ENCODE measurements around the gene GAB2. TPM values are rescaled to one million over a fixed set of nuclear protein-coding genes. Genes with fewer than 3 reads are reported as not detected.

GAB2 gene
- polyA plus RNA-seq, 1 donor from 2014 or later = 4.2 TPM

- Mint-ChIP-seq H3K9me3 (no peaks in the 10 kb centered on the region), H3K36me3 (peaks cover 9% of the 10 kb centered on the region), H3K4me3 (peak overlapping the region in 2 of 4 donors; percentile 58 to 84), H3K27ac (peak overlapping the region; percentile 23 to 71 (median 28)), H3K27me3 (no peaks in the 10 kb centered on the region), H3K4me1 (peaks cover 10 to 18% (median 15%) of the 10 kb centered on the region in 3 donors)
These were observed 20.8 kb upstream of the GAB2 start for GRCh38 chr11:78438298-78438975.

- H3K9me3 Mint-ChIP-seq = no peaks in the 10 kb centered on the region
- H3K36me3 Mint-ChIP-seq = peaks cover 2% of the 10 kb centered on the region
- no peaks in the 10 kb centered on the region for H3K27me3 Mint-ChIP-seq
- peaks cover 18 to 24% (median 22%) of the 10 kb centered on the region in 3 donors for H3K4me1 Mint-ChIP-seq
- H3K4me3 Mint-ChIP-seq = peak overlapping the region in 1 of 4 donors; percentile 21
- H3K27ac Mint-ChIP-seq = peak overlapping the region in 1 of 3 donors; percentile 18
These were observed 15.3 kb upstream of the GAB2 start for GRCh38 chr11:78432956-78433355.

- H3K27ac Mint-ChIP-seq = peak overlapping the region in 1 of 3 donors; percentile 18
- no peaks in the 10 kb centered on the region for H3K27me3 Mint-ChIP-seq
These were observed 14.5 kb upstream of the GAB2 start for GRCh38 chr11:78432058-78432515.

GRCh38 chr11:78429660-78430059 is 12.0 kb upstream of the GAB2 start:
- Mint-ChIP-seq H3K9me3 (no peaks in the 10 kb centered on the region), H3K36me3 (no peaks in the 10 kb centered on the region), H3K27ac (peak overlapping the region; percentile 11 to 79 (median 17)), H3K27me3 (no peaks in the 10 kb centered on the region), H3K4me1 (peaks cover 36 to 42% (median 38%) of the 10 kb centered on the region in 3 donors), H3K4me3 (peak overlapping the region; percentile 6 to 92 (median 52))

More at GRCh38 chr11:78432058-78432515, 14.5 kb upstream of the GAB2 start:
- H3K4me3 Mint-ChIP-seq = no peak overlapping the region
- no peaks in the 10 kb centered on the region for H3K9me3 Mint-ChIP-seq
- peaks cover 24 to 31% (median 25%) of the 10 kb centered on the region in 3 donors for H3K4me1 Mint-ChIP-seq
- peaks cover 2% of the 10 kb centered on the region for H3K36me3 Mint-ChIP-seq

- H3K36me3 Mint-ChIP-seq = no peaks in the 10 kb centered on the region
- peak overlapping the region in 3 of 4 donors; percentile 6 to 92 (median 83) for H3K4me3 Mint-ChIP-seq
- peaks cover 38 to 46% (median 42%) of the 10 kb centered on the region in 3 donors for H3K4me1 Mint-ChIP-seq
- no peaks in the 10 kb centered on the region for H3K27me3 Mint-ChIP-seq
- H3K9me3 Mint-ChIP-seq = no peaks in the 10 kb centered on the region
- H3K27ac Mint-ChIP-seq = peak overlapping the region in 2 of 3 donors; percentile 11 to 79
These were observed 11.6 kb upstream of the GAB2 start for GRCh38 chr11:78429209-78429608.

GRCh38 chr11:78428773-78429172 is 11.2 kb upstream of the GAB2 start:
- H3K36me3 Mint-ChIP-seq = no peaks in the 10 kb centered on the region
- H3K9me3 Mint-ChIP-seq = no peaks in the 10 kb centered on the region
- peak overlapping the region in 2 of 3 donors; percentile 3 to 70 for H3K27ac Mint-ChIP-seq
- peaks cover 41 to 50% (median 46%) of the 10 kb centered on the region in 3 donors for H3K4me1 Mint-ChIP-seq
- H3K27me3 Mint-ChIP-seq = no peaks in the 10 kb centered on the region
- H3K4me3 Mint-ChIP-seq = peak overlapping the region in 3 of 4 donors; percentile 38 to 92 (median 83)

GRCh38 chr11:78428266-78428636 is 10.6 kb upstream of the GAB2 start:
- Mint-ChIP-seq H3K36me3 (no peaks in the 10 kb centered on the region), H3K27me3 (no peaks in the 10 kb centered on the region), H3K4me1 (peaks cover 41 to 50% (median 46%) of the 10 kb centered on the region in 3 donors), H3K9me3 (no peaks in the 10 kb centered on the region), H3K27ac (peak overlapping the region in 2 of 3 donors; percentile 3 to 70), H3K4me3 (peak overlapping the region; percentile 38 to 92 (median 78))

- Mint-ChIP-seq H3K4me1 (peaks cover 41 to 50% (median 45%) of the 10 kb centered on the region in 3 donors), H3K9me3 (no peaks in the 10 kb centered on the region), H3K4me3 (peak overlapping the region; percentile 38 to 92 (median 78)), H3K36me3 (no peaks in the 10 kb centered on the region), H3K27me3 (no peaks in the 10 kb centered on the region), H3K27ac (peak overlapping the region; percentile 3 to 80 (median 70))
These were observed 10.1 kb upstream of the GAB2 start for GRCh38 chr11:78427615-78428265.

- Mint-ChIP-seq H3K4me1 (peaks cover 41 to 50% (median 42%) of the 10 kb centered on the region in 3 donors), H3K27me3 (no peaks in the 10 kb centered on the region), H3K9me3 (no peaks in the 10 kb centered on the region), H3K36me3 (peaks cover 2% of the 10 kb centered on the region), H3K4me3 (peak overlapping the region in 3 of 4 donors; percentile 38 to 84 (median 83)), H3K27ac (peak overlapping the region in 2 of 3 donors; percentile 19 to 28)
These were observed 9.2 kb upstream of the GAB2 start for GRCh38 chr11:78426845-78427244.

GRCh38 chr11:78425399-78426070 is 7.9 kb upstream of the GAB2 start:
- Mint-ChIP-seq H3K4me1 (peaks cover 46 to 57% (median 49%) of the 10 kb centered on the region in 3 donors), H3K27ac (peak overlapping the region in 1 of 3 donors; percentile 10), H3K4me3 (peak overlapping the region in 1 of 4 donors; percentile 81), H3K9me3 (no peaks in the 10 kb centered on the region), H3K27me3 (no peaks in the 10 kb centered on the region), H3K36me3 (peaks cover 2% of the 10 kb centered on the region)

- H3K9me3 Mint-ChIP-seq = no peaks in the 10 kb centered on the region
- H3K4me1 Mint-ChIP-seq = peaks cover 46 to 57% (median 50%) of the 10 kb centered on the region in 3 donors
- peak overlapping the region; percentile 21 to 54 (median 32) for H3K27ac Mint-ChIP-seq
- H3K4me3 Mint-ChIP-seq = peak overlapping the region; percentile 31 to 84 (median 58)
- H3K27me3 Mint-ChIP-seq = no peaks in the 10 kb centered on the region
- H3K36me3 Mint-ChIP-seq = peaks cover 2% of the 10 kb centered on the region
These were observed 7.0 kb upstream of the GAB2 start for GRCh38 chr11:78424334-78425270.

- Mint-ChIP-seq H3K27ac (no peak overlapping the region), H3K4me1 (peaks cover 40 to 55% (median 48%) of the 10 kb centered on the region in 3 donors), H3K36me3 (peaks cover 2% of the 10 kb centered on the region), H3K27me3 (no peaks in the 10 kb centered on the region), H3K4me3 (no peak overlapping the region), H3K9me3 (no peaks in the 10 kb centered on the region)
These were observed 5.6 kb upstream of the GAB2 start for GRCh38 chr11:78423241-78423640.

- Mint-ChIP-seq H3K4me1 (peaks cover 37 to 50% (median 44%) of the 10 kb centered on the region in 3 donors), H3K36me3 (peaks cover 2% of the 10 kb centered on the region), H3K4me3 (peak overlapping the region; percentile 38 to 92 (median 84)), H3K27ac (peak overlapping the region; percentile 73 to 89 (median 80)), H3K27me3 (no peaks in the 10 kb centered on the region), H3K9me3 (no peaks in the 10 kb centered on the region)
These were observed 3.2 kb upstream of the GAB2 start for GRCh38 chr11:78420796-78421209.

GRCh38 chr11:78420255-78420764 is 2.7 kb upstream of the GAB2 start:
- no peaks in the 10 kb centered on the region for H3K27me3 Mint-ChIP-seq
- H3K4me3 Mint-ChIP-seq = peak overlapping the region; percentile 38 to 92 (median 84)
- H3K36me3 Mint-ChIP-seq = peaks cover 2% of the 10 kb centered on the region
- peak overlapping the region; percentile 73 to 89 (median 80) for H3K27ac Mint-ChIP-seq
- no peaks in the 10 kb centered on the region for H3K9me3 Mint-ChIP-seq
- peaks cover 37 to 49% (median 48%) of the 10 kb centered on the region in 3 donors for H3K4me1 Mint-ChIP-seq

All from IgD-negative memory B cell (primary cell).